Kidney (tissue), 14 donors: Measurements from ENCODE around the gene TTLL11. TPM values are rescaled to one million over a fixed set of nuclear protein-coding genes. Genes with fewer than 3 reads are reported as not detected.
A peak's percentile ranks its signal among the peaks of the same experiment; 100 is the strongest.

Experiments
- DNase-seq, 5 donors: peaks; one replicate each; pipeline ENCODE4 v3.0.0-alpha.2; 2013 to 2020
- FAIRE-seq: peaks from 2 replicates; lab custom pipeline; 2012; peaks lifted over from hg19 to GRCh38; lab: Jason Lieb, UNC
- H3K27ac ChIP-seq, 2 donors: one replicate each; pipeline ENCODE4 v1.7.0; 2013; ENCODE audit warnings: low read depth in 2 of 2, low read length in 2 of 2, inconsistent platforms in 1 of 2
- H3K27me3 ChIP-seq: one replicate; pipeline ENCODE4 v1.7.1; 2013; ENCODE audit warnings: low read length, inconsistent platforms; ENCODE audit not compliant: control insufficient read depth, insufficient read depth
- H3K36me3 ChIP-seq, 3 donors: one replicate each; pipeline versions ENCODE4 v1.7.0 to v1.7.1; 2013; ENCODE audit warnings: low read length in 3 of 3, control low read depth in 1 of 3, inconsistent platforms in 1 of 3; ENCODE audit not compliant: insufficient read depth in 3 of 3, control insufficient read depth in 2 of 3
- H3K4me1 ChIP-seq, 3 donors: one replicate each; pipeline versions ENCODE4 v1.7.0 to v1.7.1; 2013; ENCODE audit warnings: low read length in 3 of 3, inconsistent platforms in 1 of 3, low read depth in 1 of 3; ENCODE audit not compliant: control insufficient read depth in 2 of 3, insufficient read depth in 2 of 3
- H3K4me3 ChIP-seq, 3 donors: one replicate each; pipeline versions ENCODE4 v1.7.0 to v1.8.1; 2013; ENCODE audit warnings: low read length in 3 of 3, control low read depth in 1 of 3, inconsistent platforms in 1 of 3
- H3K9ac ChIP-seq, 3 donors: one replicate each; pipeline versions ENCODE4 v1.7.0 to v1.7.1; 2013; ENCODE audit warnings: low read length in 3 of 3, control low read depth in 1 of 3, inconsistent platforms in 1 of 3
- H3K9me3 ChIP-seq, 3 donors: one replicate each; pipeline versions ENCODE4 v1.7.0 to v1.7.1; 2013; ENCODE audit warnings: low read length in 3 of 3, control low read depth in 1 of 3, inconsistent platforms in 1 of 3; ENCODE audit not compliant: control insufficient read depth in 2 of 3, insufficient read depth in 1 of 3
- intact Hi-C: fragments of 100-400 bp; cut with DNase I; formaldehyde crosslinking; loops from one replicate; pipeline ENCODE4 v1.11.1; 2022
- polyA plus RNA-seq: library from polyadenylated mRNA; stranded (reverse); fragments of 350-450 nt; fragmentation: Illumina TruSeq; extraction: RNeasy Lipid Tissue Mini Kit (QIAGEN cat#74804); gene quantifications from one replicate; pipeline ENCODE4 v1.2.3, GENCODE V29; 2014; ENCODE audit warnings: low read depth, low replicate concordance; ENCODE audit not compliant: insufficient read depth
- total RNA-seq: library from RNA; stranded (reverse); fragmentation: NEBNext Ultra II Directional; extraction: Animal tissue kit (Norgen Biotek cat#: 25700); gene quantifications from one replicate; pipeline ENCODE4 v1.2.1, GENCODE V29; 2021
- TF ChIP-seq, protein P1 (sequence below): IDR thresholded peaks from 3 replicates; pipeline ENCODE4 v1.5.1; 2012; ENCODE audit warnings: mild to moderate bottlenecking, moderate library complexity, borderline replicate concordance; ENCODE audit not compliant: insufficient read depth; ENCODE audit errors: extremely low read depth
- donor health status: control.
- donor health status: control.
- donor health status: control.
- donor health status: control.
- donor health status: control.
- donor health status: DM: yes; HTN: yes; CAD: no.
- donor health status: Normal renal cell carcinoma (clear cell type).

TTLL11 gene
- total and polyA plus RNA-seq, 2 donors from 2014 or later, result 2.3 to 10.0 TPM

GRCh38 chr9:122050167-122050566, 42.9 kb downstream of the TTLL11 start:
- intact Hi-C loops, result no loop called here
- Histone ChIP-seq H3K9me3 (no peaks in the 10 kb centered on the region), H3K36me3 (no peaks in the 10 kb centered on the region), H3K27me3 (no peaks in the 10 kb centered on the region), H3K4me3 (no peak overlapping the region), H3K27ac (no peak overlapping the region), H3K9ac (no peak overlapping the region), H3K4me1 (no peaks in the 10 kb centered on the region)
- FAIRE-seq (no peak), DNase-seq (no peak)
- TF ChIP-seq, protein P1, sequence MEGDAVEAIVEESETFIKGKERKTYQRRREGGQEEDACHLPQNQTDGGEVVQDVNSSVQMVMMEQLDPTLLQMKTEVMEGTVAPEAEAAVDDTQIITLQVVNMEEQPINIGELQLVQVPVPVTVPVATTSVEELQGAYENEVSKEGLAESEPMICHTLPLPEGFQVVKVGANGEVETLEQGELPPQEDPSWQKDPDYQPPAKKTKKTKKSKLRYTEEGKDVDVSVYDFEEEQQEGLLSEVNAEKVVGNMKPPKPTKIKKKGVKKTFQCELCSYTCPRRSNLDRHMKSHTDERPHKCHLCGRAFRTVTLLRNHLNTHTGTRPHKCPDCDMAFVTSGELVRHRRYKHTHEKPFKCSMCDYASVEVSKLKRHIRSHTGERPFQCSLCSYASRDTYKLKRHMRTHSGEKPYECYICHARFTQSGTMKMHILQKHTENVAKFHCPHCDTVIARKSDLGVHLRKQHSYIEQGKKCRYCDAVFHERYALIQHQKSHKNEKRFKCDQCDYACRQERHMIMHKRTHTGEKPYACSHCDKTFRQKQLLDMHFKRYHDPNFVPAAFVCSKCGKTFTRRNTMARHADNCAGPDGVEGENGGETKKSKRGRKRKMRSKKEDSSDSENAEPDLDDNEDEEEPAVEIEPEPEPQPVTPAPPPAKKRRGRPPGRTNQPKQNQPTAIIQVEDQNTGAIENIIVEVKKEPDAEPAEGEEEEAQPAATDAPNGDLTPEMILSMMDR, result no peak

DNA sequence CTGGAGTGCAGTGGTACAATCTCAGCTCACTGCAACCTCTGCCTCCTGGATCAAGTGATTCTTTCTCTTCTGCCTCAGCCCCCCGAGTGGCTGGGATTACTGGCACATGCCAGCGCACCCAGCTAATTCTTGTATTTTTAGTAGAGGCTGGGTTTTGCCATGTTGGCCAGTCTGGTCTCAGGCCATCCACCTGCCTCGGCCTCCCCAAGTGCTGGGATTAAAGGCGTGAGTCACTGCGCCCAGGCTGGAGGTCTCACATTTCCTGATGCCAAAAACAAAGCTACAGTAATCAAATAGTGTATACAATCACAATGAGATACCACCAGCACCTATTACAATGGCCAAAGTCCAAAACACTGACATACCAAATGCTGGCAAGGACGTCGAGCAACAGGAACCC, 51.1 kb downstream of the TTLL11 start:
- H3K9me3 ChIP-seq, result no peaks in the 10 kb centered on the region
- no peaks in the 10 kb centered on the region for H3K27me3 ChIP-seq
- TF ChIP-seq, protein P1, result no peak
- no peak overlapping the region for H3K4me3 ChIP-seq
- H3K27ac ChIP-seq, result no peak overlapping the region
- H3K36me3 ChIP-seq, result no peaks in the 10 kb centered on the region
- FAIRE-seq, result no peak
- H3K9ac ChIP-seq, result no peak overlapping the region
- intact Hi-C loops, result no loop called here
- no peaks in the 10 kb centered on the region for H3K4me1 ChIP-seq
- DNase-seq, result no peak

DNA sequence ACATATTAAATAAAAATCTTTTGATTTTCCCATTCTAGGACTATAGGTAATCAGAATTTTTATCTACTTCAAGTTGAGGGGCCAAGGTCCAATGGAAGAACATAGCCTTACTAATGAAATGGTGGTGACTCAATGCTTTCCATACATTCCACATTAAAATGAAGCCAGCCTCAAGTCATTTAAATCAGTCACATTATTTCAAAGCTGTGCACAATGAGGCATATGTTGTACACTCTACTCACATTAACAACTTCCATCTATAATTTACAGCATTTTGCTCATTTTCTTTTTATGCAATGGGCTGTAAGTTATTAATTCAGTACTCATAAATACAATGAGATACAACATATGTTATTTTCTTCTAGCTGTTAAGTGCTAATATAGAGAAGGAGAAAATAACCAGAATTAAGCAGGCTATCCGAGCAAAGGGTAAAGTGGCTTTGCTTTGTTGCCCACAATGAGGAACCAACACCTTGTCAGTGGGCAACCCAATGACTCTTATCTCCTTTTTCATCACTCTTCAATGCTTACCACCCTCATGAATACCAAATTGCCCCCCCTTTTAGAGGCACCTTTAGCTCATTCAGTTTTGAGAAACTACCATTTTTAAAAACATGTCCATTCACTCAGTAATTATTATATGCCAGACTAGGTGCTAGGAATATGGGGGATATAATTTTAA, 52.4 kb downstream of the TTLL11 start:
- H3K27ac ChIP-seq, result no peak overlapping the region
- no peaks in the 10 kb centered on the region for H3K36me3 ChIP-seq
- no peak overlapping the region for H3K4me3 ChIP-seq
- H3K4me1 ChIP-seq, result no peaks in the 10 kb centered on the region
- no peak for FAIRE-seq
- no peak overlapping the region for H3K9ac ChIP-seq
- TF ChIP-seq, protein P1, result no peak
- intact Hi-C loops, result no loop called here
- H3K9me3 ChIP-seq, result no peaks in the 10 kb centered on the region
- peak in 1 of 5 donors; percentile 30 for DNase-seq
- H3K27me3 ChIP-seq, result no peaks in the 10 kb centered on the region

DNA sequence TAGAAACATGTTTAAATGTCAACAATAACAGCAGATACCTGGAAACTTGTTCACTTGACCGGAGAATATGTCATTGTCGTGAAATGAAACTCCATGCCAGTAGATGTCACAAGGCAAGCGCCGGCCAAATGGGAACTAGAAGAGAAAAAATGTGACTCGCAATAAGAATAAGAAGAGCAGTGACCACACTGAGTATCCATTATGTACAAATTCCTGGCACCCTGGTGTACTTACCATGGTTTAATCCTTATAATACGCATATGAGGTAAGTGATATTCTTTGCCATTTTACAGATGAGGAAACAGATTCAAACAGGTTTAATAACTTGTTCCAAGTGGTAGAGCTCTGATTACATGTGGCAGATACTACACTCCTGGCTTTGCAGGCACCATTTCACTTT, 53.9 kb downstream of the TTLL11 start:
- H3K4me3 ChIP-seq, result no peak overlapping the region
- H3K27ac ChIP-seq, result no peak overlapping the region
- H3K9ac ChIP-seq, result no peak overlapping the region
- no peak for FAIRE-seq
- H3K9me3 ChIP-seq, result no peaks in the 10 kb centered on the region
- DNase-seq, result no peak
- no peaks in the 10 kb centered on the region for H3K4me1 ChIP-seq
- H3K36me3 ChIP-seq, result no peaks in the 10 kb centered on the region
- intact Hi-C loops, result no loop called here
- TF ChIP-seq, protein P1, result no peak
- H3K27me3 ChIP-seq, result no peaks in the 10 kb centered on the region
